NCI-H2081 (cell line): ENCODE measurements around the gene LRP1.
A peak's percentile ranks its signal among the peaks of the same experiment; 100 is the strongest.

Source experiments
- DNase-seq, 2 experiments: peaks; one replicate each; lab custom pipeline; 2025; lab: John Stamatoyannopoulos, UW

Gene LRP1

GRCh38 chr12:57135527-57136326 is 7.4 kb downstream of the LRP1 start:
- no peak for DNase-seq

DNA sequence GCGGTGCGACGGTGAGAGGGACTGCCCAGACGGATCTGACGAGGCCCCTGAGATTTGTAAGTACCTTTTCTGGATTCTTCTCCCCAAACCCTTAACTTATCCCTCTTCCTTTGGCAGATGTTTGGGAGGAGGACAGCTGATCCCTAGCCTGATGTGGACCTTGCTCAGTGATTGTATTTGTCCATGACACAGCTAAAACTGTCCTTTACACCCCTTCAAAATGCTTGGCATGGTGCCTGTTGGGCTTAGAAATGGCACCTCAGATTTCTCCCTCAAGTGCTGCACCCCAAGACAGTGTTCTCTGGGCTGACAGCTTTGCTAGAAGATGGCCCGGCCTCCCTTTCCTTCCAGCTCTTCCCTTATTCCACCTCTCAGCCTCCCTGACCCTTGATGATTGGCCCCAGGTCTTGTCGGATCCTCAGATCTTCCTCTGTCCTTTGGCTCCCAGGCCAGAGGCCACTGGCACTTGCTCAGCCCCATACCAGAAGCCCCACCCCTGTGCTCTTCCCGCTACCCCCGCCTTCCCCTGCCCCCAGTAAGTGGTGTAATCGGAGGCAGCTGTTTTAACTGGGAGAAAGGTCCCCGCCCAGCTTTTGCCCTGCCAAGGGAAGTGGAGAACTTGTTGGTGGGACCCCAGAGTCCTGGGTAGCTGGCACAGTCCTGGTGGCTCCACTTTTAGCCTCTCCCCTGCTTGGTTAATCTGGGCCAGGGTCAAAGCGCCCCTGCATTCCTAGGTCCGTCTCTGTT is 10.4 kb downstream of the LRP1 start:
- no peak for DNase-seq

GRCh38 chr12:57139796-57140649 is 11.7 kb downstream of the LRP1 start:
- no peak for DNase-seq

DNA sequence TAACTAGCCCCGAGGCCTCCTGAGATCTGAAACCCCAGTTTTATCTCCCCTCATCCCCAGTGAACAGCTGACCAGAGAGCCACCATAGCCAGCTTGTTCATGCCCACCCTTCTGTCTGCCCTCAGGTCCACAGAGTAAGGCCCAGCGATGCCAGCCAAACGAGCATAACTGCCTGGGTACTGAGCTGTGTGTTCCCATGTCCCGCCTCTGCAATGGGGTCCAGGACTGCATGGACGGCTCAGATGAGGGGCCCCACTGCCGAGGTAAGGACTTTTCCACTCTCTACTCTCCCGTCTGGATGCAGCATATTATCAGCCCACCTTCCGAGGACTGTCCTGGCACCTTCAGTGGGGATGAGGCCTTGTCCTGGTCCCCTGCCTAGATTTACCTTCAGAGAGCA is 13.0 kb downstream of the LRP1 start:
- no peak for DNase-seq

GRCh38 chr12:57142121-57142520 is 13.8 kb downstream of the LRP1 start:
- DNase-seq: no peak

DNA sequence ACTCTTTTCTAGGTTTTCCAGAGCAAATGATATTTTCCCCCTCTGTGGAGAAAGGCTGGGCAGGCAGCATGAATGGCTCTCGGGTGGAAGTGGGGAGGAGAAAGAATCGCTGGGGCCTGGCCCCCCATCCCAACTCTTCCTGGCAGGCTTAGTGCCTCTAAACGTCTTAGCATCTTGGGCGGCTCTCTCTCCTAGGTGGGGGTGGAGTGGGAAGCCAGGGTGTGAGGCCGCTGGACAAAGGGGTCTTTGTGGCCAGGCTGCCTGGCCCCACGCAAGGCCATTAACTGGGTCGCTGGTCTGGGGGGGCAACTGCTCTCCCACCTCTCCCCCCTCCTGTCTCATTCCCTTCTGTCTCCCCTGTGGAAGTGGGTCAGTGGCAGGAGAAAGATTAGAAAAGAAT is 14.4 kb downstream of the LRP1 start:
- no peak for DNase-seq

DNA sequence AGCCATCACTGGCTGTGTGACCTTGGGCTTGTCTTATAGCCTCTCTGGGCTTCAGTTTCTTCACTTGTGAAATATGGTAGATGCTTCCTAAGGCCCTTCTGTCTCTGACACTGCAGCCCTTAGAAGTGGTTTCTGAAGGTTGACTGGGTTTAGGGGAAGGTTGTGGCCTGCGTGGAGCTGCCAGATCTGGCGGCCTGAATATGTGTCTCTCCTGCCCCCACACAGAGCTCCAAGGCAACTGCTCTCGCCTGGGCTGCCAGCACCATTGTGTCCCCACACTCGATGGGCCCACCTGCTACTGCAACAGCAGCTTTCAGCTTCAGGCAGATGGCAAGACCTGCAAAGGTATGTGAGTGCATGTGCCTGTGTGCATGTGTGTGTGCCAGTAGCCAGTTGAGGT is 15.2 kb downstream of the LRP1 start:
- DNase-seq: no peak

GRCh38 chr12:57145460-57146059 is 17.3 kb downstream of the LRP1 start:
- no peak for DNase-seq

DNA sequence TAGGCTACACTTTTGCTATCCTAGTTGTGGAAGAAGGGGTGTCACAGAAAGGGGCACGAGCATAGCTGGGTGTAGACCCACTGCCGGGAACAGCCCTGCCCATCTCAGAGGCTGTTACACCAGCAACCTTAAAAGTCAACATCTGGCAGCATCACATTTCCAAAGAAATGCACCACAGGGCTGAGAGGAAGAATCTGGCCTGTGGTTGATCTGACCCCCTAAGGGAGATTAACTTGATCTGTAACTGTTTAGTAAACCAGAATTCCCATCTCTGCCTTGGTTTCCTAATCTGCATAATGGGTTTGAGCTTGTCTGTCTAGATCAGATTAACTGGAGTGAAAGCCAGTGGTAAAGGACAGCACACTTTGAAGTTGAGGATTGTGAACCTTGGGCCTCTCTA is 17.8 kb downstream of the LRP1 start:
- DNase-seq: no peak

DNA sequence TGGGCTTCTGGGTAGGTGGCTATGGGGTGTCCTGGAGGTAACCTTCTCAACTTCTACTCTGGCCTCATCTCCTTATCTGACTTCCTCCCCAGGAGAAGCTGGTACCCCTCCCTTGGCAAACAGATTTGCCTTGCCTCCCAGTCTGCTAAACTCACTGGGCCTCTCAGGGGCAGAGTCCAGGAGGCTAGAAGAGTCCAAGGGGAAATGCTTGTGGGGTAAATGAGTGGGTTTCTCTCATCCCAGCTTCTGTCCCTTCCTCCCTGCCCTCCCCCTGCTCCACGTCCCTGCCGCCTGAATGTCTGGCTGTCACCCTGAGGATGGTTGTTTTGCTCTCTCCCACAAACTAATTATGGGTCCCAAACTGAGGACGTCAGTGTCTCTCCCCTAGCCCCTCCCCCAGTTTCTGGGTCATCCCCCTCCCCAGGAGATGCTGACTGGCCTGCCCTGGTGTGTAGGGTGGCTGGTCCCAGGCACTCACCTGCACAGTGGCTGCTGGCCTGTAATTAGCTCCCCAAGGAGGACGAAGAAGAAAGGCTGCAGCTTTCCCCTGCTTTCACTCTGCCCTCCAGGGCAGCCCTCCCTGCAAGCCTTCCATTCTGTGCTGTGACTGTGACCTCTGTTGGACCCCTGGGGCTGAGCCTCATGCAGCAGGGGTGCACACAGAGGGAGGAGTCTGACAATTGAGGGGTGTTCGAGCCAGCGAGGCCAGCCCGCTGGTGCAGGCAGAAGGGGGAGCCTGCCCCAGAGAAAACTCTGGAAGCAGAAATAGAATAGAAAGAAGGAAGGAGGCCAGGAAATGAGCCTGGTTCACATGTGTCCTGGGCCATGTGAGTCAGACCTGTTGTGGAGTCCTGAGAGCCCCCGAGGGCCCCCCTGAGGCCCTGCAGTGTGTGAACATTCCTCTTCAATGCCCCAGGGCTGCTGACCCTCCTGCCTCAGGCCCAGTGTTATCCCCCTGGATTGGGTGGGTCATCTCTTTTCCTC is 19.0 kb downstream of the LRP1 start, which contains the start of gene LRP1-AS:
TSS of gene LRP1-AS (minus strand) at position 659 of the 984 bp plus-strand sequence.
- DNase-seq: no peak

DNA sequence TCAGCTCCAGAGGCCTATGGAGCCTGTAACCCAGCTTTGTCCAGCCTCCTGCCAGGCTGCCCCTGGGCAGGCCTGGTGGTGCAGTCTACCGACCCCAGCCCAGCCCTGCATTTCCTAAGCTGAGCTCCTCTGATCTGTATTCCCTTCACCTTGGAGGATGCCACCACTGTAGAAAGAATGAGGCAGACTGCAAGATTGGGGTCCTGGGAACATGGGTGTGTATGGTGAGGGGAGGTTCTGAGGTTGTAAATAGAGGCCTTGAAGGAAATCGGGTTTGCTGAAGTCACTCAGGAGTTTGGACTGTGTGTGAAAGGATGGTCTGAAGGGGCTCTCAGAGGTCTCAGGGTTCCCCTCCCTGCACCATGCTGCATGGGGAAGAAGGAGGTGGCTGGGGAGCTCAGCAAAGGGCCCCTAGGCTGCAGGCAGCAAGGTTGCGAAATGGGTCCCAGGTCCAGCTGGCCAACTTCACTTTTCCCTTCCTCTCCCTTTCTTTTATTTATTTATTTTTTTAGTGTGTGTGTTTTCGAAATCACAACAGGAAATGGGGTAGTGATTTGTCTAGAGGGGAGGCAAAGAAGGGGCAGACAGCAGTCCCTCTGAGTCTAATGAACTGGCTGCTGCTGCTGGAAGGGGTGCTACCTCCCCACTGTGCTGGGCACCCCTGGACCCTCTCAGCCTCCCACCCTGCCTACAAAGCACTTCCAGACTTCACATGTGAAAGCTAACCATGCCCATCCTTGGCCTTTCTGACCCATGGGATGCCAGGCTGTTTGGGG is 20.4 kb downstream of the LRP1 start:
- DNase-seq: no peak

- DNase-seq: no peak
Observed at GRCh38 chr12:57149245-57149900, 21.1 kb downstream of the LRP1 start.

DNA sequence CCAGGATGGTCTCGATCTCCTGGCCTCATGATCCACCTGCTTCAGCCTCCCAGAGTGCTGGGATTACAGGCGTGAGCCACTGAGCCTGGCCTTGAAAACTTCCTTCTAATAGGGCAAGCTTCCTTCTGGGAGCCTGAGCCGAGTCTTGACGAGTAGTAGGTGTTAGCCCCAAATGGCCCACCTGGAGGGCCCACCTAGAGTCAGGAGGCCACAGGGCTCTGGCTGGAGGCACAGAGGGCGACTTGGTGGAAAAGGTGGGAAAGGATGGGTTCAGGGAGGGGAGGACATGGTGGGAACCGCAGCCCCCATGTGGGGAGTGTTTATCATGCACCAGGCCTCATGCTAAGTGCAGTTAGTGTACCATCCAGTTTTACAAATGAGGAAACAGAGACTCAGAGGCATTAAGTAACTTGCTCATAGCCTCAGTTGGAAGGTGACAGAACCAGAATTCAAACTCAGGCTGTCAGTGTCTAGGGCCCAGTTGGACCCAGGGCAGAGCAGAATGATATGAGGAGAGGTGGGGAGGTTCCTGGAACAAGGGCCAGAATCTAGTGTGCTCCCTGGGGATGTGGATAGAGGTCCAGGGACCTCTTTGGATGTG is 22.2 kb downstream of the LRP1 start:
- no peak for DNase-seq

GRCh38 chr12:57151741-57152630 is 23.7 kb downstream of the LRP1 start:
- peak; percentile 46 to 80 for DNase-seq

- no peak for DNase-seq
Observed at GRCh38 chr12:57152639-57153038, 24.4 kb downstream of the LRP1 start.

GRCh38 chr12:57153415-57153997 is 25.2 kb downstream of the LRP1 start:
- no peak for DNase-seq

DNA sequence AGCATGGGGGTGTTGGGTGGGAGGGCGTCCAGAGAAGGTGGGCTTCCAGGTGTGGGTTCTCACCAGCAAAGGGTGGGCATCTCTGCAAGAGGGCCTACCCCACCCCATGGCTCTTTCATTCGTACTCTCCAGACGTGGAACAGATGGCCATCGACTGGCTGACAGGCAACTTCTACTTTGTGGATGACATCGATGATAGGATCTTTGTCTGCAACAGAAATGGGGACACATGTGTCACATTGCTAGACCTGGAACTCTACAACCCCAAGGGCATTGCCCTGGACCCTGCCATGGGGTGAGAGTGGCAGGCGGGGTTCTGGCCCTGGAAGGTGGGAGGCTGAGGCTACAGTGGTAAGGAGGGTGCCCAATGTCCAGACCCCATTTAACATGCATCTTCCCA is 25.8 kb downstream of the LRP1 start:
- no peak for DNase-seq
